Mesendoderm (in vitro differentiated cells): ENCODE results near the gene KRTAP5-6. TPM values are rescaled to one million over a fixed set of nuclear protein-coding genes. Genes with fewer than 3 reads are reported as not detected.

Source experiments
- DNase-seq: peaks from one replicate; pipeline ENCODE4 v3.0.0; 2013
- H2AK5ac ChIP-seq: 2 replicates; pipeline ENCODE4 v1.6.1; 2013; ENCODE audit warnings: low read length, inconsistent platforms
- H2BK120ac ChIP-seq: 2 replicates; pipeline ENCODE4 v1.6.1; 2013; ENCODE audit warnings: low read depth, mild to moderate bottlenecking, low read length, moderate library complexity, mixed read lengths
- H2BK15ac ChIP-seq: replicated peaks from 2 replicates; pipeline ENCODE4 v1.6.1; 2013; ENCODE audit warnings: low read depth, mild to moderate bottlenecking, moderate library complexity
- H2BK5ac ChIP-seq: 2 replicates; pipeline ENCODE4 v1.6.1; 2013; ENCODE audit warnings: low read length, inconsistent platforms
- H3K18ac ChIP-seq: 2 replicates; pipeline ENCODE4 v1.6.1; 2013; ENCODE audit warnings: mild to moderate bottlenecking, low read length, mixed read lengths
- H3K23ac ChIP-seq: one replicate; pipeline ENCODE4 v1.6.1; 2013; ENCODE audit warnings: low read length
- H3K27ac ChIP-seq: 2 replicates; pipeline ENCODE4 v1.5.1; 2013; ENCODE audit warnings: low read depth, mild to moderate bottlenecking, inconsistent platforms, low read length, moderate library complexity
- H3K27me3 ChIP-seq: 2 replicates; pipeline ENCODE4 v1.6.1; 2013; ENCODE audit warnings: low read length, control low read depth, mild to moderate bottlenecking, inconsistent platforms; ENCODE audit not compliant: insufficient read depth, poor library complexity
- H3K36me3 ChIP-seq: 2 replicates; pipeline ENCODE4 v1.6.1; 2013; ENCODE audit warnings: low read length, inconsistent platforms; ENCODE audit not compliant: control insufficient read depth, insufficient read depth
- H3K4ac ChIP-seq: one replicate; pipeline ENCODE4 v1.6.1; 2013; ENCODE audit warnings: low read depth, mild to moderate bottlenecking, low read length, moderate library complexity
- H3K4me1 ChIP-seq: 2 replicates; pipeline ENCODE4 v1.6.1; 2013; ENCODE audit warnings: low read depth, low read length, inconsistent platforms; ENCODE audit not compliant: control insufficient read depth
- H3K4me2 ChIP-seq: 2 replicates; pipeline ENCODE4 v1.6.1; 2013; ENCODE audit warnings: low read length
- H3K4me3 ChIP-seq: 2 replicates; pipeline ENCODE4 v1.5.1; 2013; ENCODE audit warnings: mild to moderate bottlenecking, low read length
- H3K56ac ChIP-seq: one replicate; pipeline ENCODE4 v1.6.1; 2013; ENCODE audit warnings: low read length
- H3K79me1 ChIP-seq: 2 replicates; pipeline ENCODE4 v1.6.1; 2013; ENCODE audit warnings: low read length, inconsistent platforms
- H3K79me2 ChIP-seq: 2 replicates; pipeline ENCODE4 v1.6.1; 2013; ENCODE audit warnings: mild to moderate bottlenecking, low read length; ENCODE audit not compliant: control insufficient read depth, insufficient read depth
- H3K9ac ChIP-seq: 2 replicates; pipeline ENCODE4 v1.6.1; 2013; ENCODE audit warnings: low read length, inconsistent platforms
- H4K5ac ChIP-seq: one replicate; pipeline ENCODE4 v1.6.1; 2013; ENCODE audit warnings: low read length
- H4K8ac ChIP-seq: one replicate; pipeline ENCODE4 v1.6.1; 2013; ENCODE audit warnings: low read depth, mild to moderate bottlenecking, control low read depth, low read length, moderate library complexity
- WGBS: extraction: QIAGEN DNeasy Blood & Tissue Kit; methylation state at CpG from one replicate; pipeline ENCODE4 v1.1.7; 2013; ENCODE audit warnings: low lambda C conversion rate, missing lambda C conversion rate; ENCODE audit not compliant: insufficient coverage; ENCODE audit errors: extremely low coverage; 5-methylcytosine and 5-hydroxymethylcytosine counted together
- polyA plus RNA-seq, 2 experiments: library from polyadenylated mRNA; stranded (reverse); fragments of 200-250 nt; gene quantifications; one replicate each; pipeline ENCODE4 v1.2.3, GENCODE V29; 2013

KRTAP5-6 gene, protein sequence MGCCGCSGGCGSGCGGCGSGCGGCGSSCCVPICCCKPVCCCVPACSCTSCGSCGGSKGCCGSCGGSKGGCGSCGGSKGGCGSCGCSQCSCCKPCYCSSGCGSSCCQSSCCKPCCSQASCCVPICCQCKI
- not detected for polyA plus RNA-seq (2013, experiment 1 of 2)
- not detected for polyA plus RNA-seq (2013, experiment 2 of 2)

DNA sequence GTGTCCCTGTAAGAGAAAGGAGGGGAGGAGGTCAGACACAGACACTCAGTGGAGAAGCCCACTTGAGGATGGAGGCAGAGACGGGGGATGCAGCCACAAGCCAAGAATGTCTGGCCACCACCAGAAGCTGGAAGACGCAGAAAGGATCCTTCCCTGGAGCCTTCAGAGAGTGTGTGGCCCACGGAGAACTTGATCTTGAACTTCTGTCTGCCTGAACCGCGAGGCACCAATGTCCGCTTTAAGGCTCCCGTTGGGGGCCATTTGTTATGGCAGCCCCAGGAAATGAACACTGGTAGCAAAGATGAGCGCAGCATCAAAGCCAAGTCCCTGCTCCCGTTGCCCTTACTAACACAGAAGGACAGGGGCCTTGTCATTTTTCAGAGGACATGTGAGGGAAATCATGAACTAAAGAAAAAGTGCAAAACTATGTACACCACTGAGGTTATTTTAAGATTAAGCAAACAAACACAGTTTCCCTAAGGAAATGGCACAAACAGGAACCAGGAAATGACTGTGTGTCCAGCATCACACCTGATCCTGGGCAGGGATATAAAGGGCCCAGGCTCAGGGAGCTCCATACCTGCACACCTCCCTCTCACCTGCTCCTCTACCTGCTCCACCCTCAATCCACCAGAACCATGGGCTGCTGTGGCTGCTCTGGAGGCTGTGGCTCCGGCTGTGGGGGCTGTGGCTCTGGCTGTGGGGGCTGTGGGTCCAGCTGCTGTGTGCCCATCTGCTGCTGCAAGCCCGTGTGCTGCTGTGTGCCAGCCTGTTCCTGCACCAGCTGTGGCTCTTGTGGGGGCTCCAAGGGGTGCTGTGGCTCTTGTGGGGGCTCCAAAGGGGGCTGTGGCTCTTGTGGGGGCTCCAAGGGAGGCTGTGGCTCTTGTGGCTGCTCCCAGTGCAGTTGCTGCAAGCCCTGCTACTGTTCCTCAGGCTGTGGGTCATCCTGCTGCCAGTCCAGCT, at the start of gene KRTAP5-6:
KRTAP5-6 (plus strand) TSS at position 588 of the 963 bp plus-strand sequence; CDS start at position 639, 51 bp downstream.
- Histone ChIP-seq H2AK5ac (no peak within 1 kb of the TSS), H3K4me2 (no peak within 1 kb of the TSS), H4K8ac (no peak within 1 kb of the TSS), H4K5ac (no peak within 1 kb of the TSS), H3K9ac (no peak within 1 kb of the TSS), H3K56ac (no peak within 1 kb of the TSS), H3K18ac (no peak within 1 kb of the TSS), H3K4ac (no peak within 1 kb of the TSS), H3K79me2 (no peaks in the 10 kb centered on the region), H3K4me1 (no peaks in the 10 kb centered on the region), H3K4me3 (no peak within 1 kb of the TSS), H3K23ac (no peak within 1 kb of the TSS), H3K79me1 (no peaks in the 10 kb centered on the region), H2BK15ac (no peak within 1 kb of the TSS), H3K27me3 (no peaks in the 10 kb centered on the region), H2BK5ac (no peak within 1 kb of the TSS), H3K27ac (no peak within 1 kb of the TSS), H2BK120ac (no peak within 1 kb of the TSS), H3K36me3 (no peaks in the 10 kb centered on the region)
- DNase-seq = no peak
- no CpG with 5 or more reads among the region's 11 CpGs for WGBS

DNA sequence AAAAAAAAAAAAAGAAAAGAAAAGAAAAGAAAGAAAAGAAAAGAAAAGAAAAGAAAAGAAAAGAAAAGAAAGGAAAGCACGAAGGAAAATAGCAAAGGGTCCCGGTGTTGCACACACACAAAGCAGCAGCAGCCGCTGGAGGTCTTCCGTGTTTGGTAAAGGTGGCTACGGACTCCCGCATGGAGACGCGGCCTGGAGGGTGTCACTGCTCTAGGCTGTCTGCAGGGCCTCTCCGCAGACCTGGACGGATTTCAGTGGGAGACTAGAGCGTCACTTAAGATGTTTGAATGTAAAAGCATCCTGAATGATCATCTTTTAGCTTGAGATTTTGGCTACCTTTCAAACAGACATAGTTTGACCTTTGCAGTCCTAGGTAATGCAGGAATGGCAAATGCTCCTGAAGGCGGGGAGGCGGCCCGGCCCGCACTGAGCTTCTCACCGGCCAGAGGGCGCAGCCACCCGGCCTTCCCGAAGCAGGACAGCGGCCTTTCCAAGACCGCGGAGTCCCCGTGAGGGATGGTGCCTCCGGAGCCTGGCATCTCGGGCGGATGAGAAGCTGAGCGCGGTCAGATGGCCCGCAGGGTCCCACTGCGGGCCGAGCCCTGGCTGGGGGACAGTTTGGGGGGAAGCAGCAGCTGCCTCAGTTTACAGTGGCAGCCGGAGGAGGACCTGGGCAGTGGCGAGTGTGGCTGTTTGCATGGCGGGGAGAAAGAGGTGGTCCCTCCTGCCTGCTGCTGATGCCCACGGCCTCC, 48.9 kb upstream of the KRTAP5-6 start:
- no CpG with 5 or more reads among the region's 35 CpGs for WGBS
- Histone ChIP-seq H2BK120ac (no peak overlapping the region), H3K27ac (no peak overlapping the region)

DNA sequence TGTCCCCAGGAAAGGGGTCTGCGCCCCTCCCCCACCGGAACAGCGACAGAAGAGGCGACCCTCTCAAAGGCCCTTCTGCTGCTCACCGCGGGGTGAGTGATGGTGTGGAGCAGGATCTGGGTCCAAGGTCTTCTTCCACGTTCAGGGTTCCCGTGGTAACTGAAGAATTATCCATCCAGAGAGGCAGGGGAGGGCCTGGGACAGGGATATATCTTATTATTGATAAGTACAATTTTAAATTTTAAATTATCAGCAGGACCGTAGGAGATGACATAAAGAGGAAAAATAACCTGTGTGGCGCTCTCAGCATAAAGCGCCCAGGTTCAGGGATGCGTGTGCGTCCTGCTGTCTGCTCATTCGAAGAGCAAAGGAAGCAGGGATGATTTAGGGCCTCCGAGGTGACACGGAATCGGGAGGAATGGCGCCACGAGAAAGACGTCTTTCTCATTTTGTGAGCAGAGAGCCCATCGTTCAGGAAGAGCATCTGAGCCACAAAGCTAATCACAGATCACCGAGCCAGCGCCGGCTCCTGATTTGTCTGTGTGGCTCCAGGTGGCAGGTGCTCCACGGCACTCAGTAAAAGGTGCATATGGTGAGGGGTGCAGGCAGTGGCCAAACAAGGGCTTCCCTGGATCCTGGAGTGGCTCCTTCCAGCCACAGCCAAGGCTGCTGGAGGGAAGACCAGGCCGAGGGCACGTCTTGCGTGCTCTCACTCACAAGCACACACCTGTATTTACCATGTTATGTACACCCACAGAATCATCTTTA, 48.2 kb upstream of the KRTAP5-6 start:
- Histone ChIP-seq H3K27ac (no peak overlapping the region), H3K56ac (no peak overlapping the region), H3K23ac (no peak overlapping the region), H2BK120ac (no peak overlapping the region), H3K4me1 (no peaks in the 10 kb centered on the region), H4K8ac (no peak overlapping the region), H2AK5ac (no peak overlapping the region), H3K4me3 (no peak overlapping the region), H3K79me1 (no peaks in the 10 kb centered on the region), H3K27me3 (no peaks in the 10 kb centered on the region), H3K9ac (no peak overlapping the region), H3K79me2 (no peaks in the 10 kb centered on the region), H4K5ac (no peak overlapping the region), H3K4me2 (no peak overlapping the region), H2BK15ac (no peak overlapping the region), H3K18ac (no peak overlapping the region), H3K36me3 (no peaks in the 10 kb centered on the region), H2BK5ac (no peak overlapping the region), H3K4ac (no peak overlapping the region)
- no peak for DNase-seq
- no CpG with 5 or more reads among the region's 28 CpGs for WGBS

More for the DNA sequence above, 48.9 kb upstream of the KRTAP5-6 start:
- Histone ChIP-seq H3K79me2 (no peaks in the 10 kb centered on the region), H2AK5ac (no peak overlapping the region), H3K36me3 (no peaks in the 10 kb centered on the region), H2BK5ac (no peak overlapping the region), H3K4me1 (no peaks in the 10 kb centered on the region), H2BK15ac (no peak overlapping the region), H4K5ac (no peak overlapping the region), H3K79me1 (no peaks in the 10 kb centered on the region), H3K27me3 (no peaks in the 10 kb centered on the region), H3K9ac (no peak overlapping the region), H3K18ac (no peak overlapping the region), H4K8ac (no peak overlapping the region), H3K56ac (no peak overlapping the region), H3K23ac (no peak overlapping the region), H3K4ac (no peak overlapping the region), H3K4me2 (no peak overlapping the region), H3K4me3 (no peak overlapping the region)
- DNase-seq = no peak

DNA sequence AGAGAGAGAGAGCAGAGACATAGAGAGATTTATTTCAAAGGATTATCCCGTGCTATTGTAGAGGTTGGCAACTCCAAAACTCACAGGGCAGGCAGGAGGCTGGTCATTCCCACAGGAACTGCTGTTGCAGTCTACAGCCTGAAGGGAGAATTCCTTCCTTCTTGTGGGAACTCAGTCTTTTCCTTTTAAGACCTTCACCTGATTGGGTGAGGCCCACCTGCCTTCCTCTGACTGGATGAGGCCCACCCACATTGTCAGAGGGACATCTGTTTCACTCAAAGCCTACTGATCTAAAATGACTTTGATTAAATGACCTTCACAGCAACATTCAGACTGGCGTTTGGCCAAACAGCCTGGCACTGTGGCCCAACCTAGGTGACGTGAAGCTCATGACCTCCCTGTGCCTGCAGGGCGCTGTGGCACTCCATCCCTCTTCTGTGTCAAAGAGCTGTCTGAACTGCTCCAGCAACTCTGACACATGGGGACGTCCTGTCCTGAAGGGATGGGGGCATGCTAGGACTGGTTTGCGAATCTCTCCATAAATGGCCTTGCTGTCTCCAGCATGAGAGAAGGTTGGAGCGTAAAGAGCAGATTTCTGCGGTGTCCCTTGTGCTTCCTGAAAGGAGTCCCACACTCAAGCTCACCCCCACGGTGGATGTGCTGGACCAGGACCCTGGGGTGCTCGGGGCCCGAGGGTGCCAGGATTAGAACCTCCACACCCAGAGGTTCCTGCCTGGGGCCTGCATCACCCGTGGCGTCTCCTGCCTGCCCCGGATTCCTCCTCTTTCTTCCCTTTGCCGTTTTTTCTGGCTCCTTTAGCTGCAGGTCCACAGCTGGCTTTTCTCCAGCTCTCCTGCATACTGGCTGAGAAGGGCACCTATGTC, 46.7 kb upstream of the KRTAP5-6 start:
- peak; percentile 44 for DNase-seq
- Histone ChIP-seq H3K9ac (no peak overlapping the region), H3K27me3 (no peaks in the 10 kb centered on the region), H3K79me2 (no peaks in the 10 kb centered on the region), H2BK120ac (no peak overlapping the region), H3K4me1 (no peaks in the 10 kb centered on the region), H3K4me3 (no peak overlapping the region), H3K79me1 (no peaks in the 10 kb centered on the region), H3K36me3 (no peaks in the 10 kb centered on the region), H3K23ac (no peak overlapping the region), H3K18ac (no peak overlapping the region), H3K56ac (no peak overlapping the region), H4K5ac (no peak overlapping the region), H3K27ac (no peak overlapping the region), H2BK5ac (no peak overlapping the region), H2AK5ac (no peak overlapping the region), H2BK15ac (no peak overlapping the region), H3K4me2 (no peak overlapping the region), H4K8ac (no peak overlapping the region), H3K4ac (no peak overlapping the region)
- no CpG with 5 or more reads among the region's 15 CpGs for WGBS

DNA sequence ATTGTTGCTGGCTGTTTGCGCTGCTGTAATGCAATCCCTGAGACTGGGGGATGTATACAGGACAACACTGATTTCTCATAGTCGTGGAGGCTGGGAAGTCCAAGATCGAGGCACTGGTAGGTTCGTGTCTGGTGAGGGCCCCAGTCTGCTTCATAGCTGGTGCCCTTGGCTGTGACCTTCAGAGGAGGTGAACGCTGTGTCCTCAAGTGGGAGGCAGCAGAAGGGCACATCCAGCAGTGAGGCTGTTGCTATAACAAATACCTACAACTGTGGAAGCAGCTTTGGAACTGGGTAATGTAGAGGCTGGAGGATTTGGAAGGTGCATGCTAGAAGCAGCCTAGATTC, 46.1 kb upstream of the KRTAP5-6 start:
- H2BK120ac ChIP-seq = no peak overlapping the region

More for the DNA sequence above, 46.1 kb upstream of the KRTAP5-6 start:
- no peak overlapping the region for H3K4me2 ChIP-seq
- no peaks in the 10 kb centered on the region for H3K4me1 ChIP-seq
- H3K18ac ChIP-seq = no peak overlapping the region
- H3K79me2 ChIP-seq = no peaks in the 10 kb centered on the region
- H4K8ac ChIP-seq = no peak overlapping the region
- no peak overlapping the region for H3K4ac ChIP-seq
- no peak overlapping the region for H3K4me3 ChIP-seq
- no peak overlapping the region for H2BK15ac ChIP-seq
- H2BK5ac ChIP-seq = no peak overlapping the region
- H2AK5ac ChIP-seq = no peak overlapping the region
- H3K36me3 ChIP-seq = no peaks in the 10 kb centered on the region
- H3K27ac ChIP-seq = no peak overlapping the region
- WGBS = no CpG with 5 or more reads among the region's 5 CpGs
- no peaks in the 10 kb centered on the region for H3K79me1 ChIP-seq
- H3K56ac ChIP-seq = no peak overlapping the region
- DNase-seq = no peak
- H3K23ac ChIP-seq = no peak overlapping the region
- H3K27me3 ChIP-seq = no peaks in the 10 kb centered on the region
- no peak overlapping the region for H4K5ac ChIP-seq
- H3K9ac ChIP-seq = no peak overlapping the region
